ENCODE measurements around the gene SUSD2. TPM values are rescaled to one million over a fixed set of nuclear protein-coding genes. Genes with fewer than 3 reads are reported as not detected.

The SUSD2 gene
- polyA plus RNA-seq, 1 of the 3 experiments (the other 2 are of a cell fraction): 0.82 TPM

GRCh38 chr22:24148266-24149197 lies 32.8 kb upstream of the SUSD2 start:
- Histone ChIP-seq H3K4me1 (ENCODE audit: control insufficient read depth in 1 of 2, insufficient read depth in 2 of 2, low read depth in 1 of 2, low read length in 1 of 2) (peaks cover 21 to 48% of the 10 kb centered on the region in 2 experiments), H3K9ac (no peak overlapping the region), H3K36me3 (replicated peaks in 1 of 2; ENCODE audit: control insufficient read depth in 1 of 2, insufficient read depth in 2 of 2, low read length in 1 of 2) (peaks cover 0 to 2% of the 10 kb centered on the region in 2 experiments), H2AFZ (ENCODE audit: low read depth) (no peak overlapping the region), H3F3A (replicated peaks; ENCODE audit: insufficient read depth) (peaks cover 16% of the 10 kb centered on the region), H3K27me3 (ENCODE audit: insufficient read depth) (no peaks in the 10 kb centered on the region), H3K9me2 (no peaks in the 10 kb centered on the region), H3K9me3 (no peaks in the 10 kb centered on the region), H4K20me1 (ENCODE audit: insufficient read depth) (no peaks in the 10 kb centered on the region), H3K4me3 (ENCODE audit: low read depth in 2 of 2, low read length in 1 of 2) (no peak overlapping the region), H3K79me2 (ENCODE audit: insufficient read depth) (no peaks in the 10 kb centered on the region), H3K27ac (ENCODE audit: low read depth in 2 of 2, low read length in 1 of 2) (peak overlapping the region; percentile 70 to 73; a peak in 3 of 4 replicates), H3K4me2 (0 out of 2 replicates have a peak overlapping the region, but pooled peaks have one; percentile 62)
- ChIA-PET CTCF (interaction anchor here (1.4 to 6.8 kb wide), 3 partner anchors 8 to 97 kb away, joined by 3 to 63 read pairs (median 3); partner anchors contain the start of gene GGT5), POLR2A (no interaction called here)
- WGBS (ENCODE audit: low lambda C conversion rate): 95% methylated on average over 2 of the region's 5 CpGs
- TF ChIP-seq GATA2 (CRISPR knock-in tag; IDR thresholded peaks at IDR 0.05) (peak; percentile 14; the same call in 1 of the 2 replicates), EP300 (IDR thresholded peaks at IDR 0.05; ENCODE audit: borderline replicate concordance in 1 of 2, low read depth in 1 of 2, low read length in 1 of 2) (no peak)
- DNase-seq: no peak

- ChIA-PET POLR2A (no interaction called here), CTCF (interaction anchor here (0.8 to 6.8 kb wide), 2 partner anchors 7 to 12 kb away, joined by 3 to 63 read pairs; no protein-coding TSS in a partner anchor)
- Histone ChIP-seq H4K20me1 (ENCODE audit: insufficient read depth) (no peaks in the 10 kb centered on the region), H3K79me2 (ENCODE audit: insufficient read depth) (no peaks in the 10 kb centered on the region), H3K4me3 (ENCODE audit: low read depth in 2 of 2, low read length in 1 of 2) (no peak overlapping the region), H3F3A (replicated peaks; ENCODE audit: insufficient read depth) (peaks cover 16% of the 10 kb centered on the region), H3K4me2 (no peak overlapping the region), H3K9me3 (no peaks in the 10 kb centered on the region), H3K27ac (ENCODE audit: low read depth in 2 of 2, low read length in 1 of 2) (peak overlapping the region in 1 of 2 experiments; percentile 34; a peak in 1 of 4 replicates), H3K27me3 (ENCODE audit: insufficient read depth) (no peaks in the 10 kb centered on the region), H2AFZ (ENCODE audit: low read depth) (no peak overlapping the region), H3K9me2 (no peaks in the 10 kb centered on the region), H3K36me3 (replicated peaks in 1 of 2; ENCODE audit: control insufficient read depth in 1 of 2, insufficient read depth in 2 of 2, low read length in 1 of 2) (peaks cover 0 to 2% of the 10 kb centered on the region in 2 experiments), H3K9ac (no peak overlapping the region), H3K4me1 (ENCODE audit: control insufficient read depth in 1 of 2, insufficient read depth in 2 of 2, low read depth in 1 of 2, low read length in 1 of 2) (peaks cover 21 to 46% of the 10 kb centered on the region in 2 experiments)
- DNase-seq: no peak
- TF ChIP-seq FOSL2 (IDR thresholded peaks at IDR 0.05; ENCODE audit: borderline replicate concordance, low read depth): no peak
- no peak for TF ChIP-seq MXI1 (IDR thresholded peaks at IDR 0.05; ENCODE audit: low read depth, low read length)
- TF ChIP-seq POLR2AphosphoS5 (IDR thresholded peaks at IDR 0.05; ENCODE audit: low read depth, low read length): no peak
- TF ChIP-seq CHD2 (IDR thresholded peaks at IDR 0.05; ENCODE audit: low read length, partially characterized antibody): no peak
- no peak for TF ChIP-seq USF1 (IDR thresholded peaks at IDR 0.05; ENCODE audit: borderline replicate concordance, low read depth)
- TF ChIP-seq TAF1 (IDR thresholded peaks at IDR 0.05; ENCODE audit: borderline replicate concordance, low read depth, low read length): no peak
- WGBS (ENCODE audit: low lambda C conversion rate): 90% methylated on average over 3 of the region's 4 CpGs
Measured at GRCh38 chr22:24149198-24149590, 32.1 kb upstream of the SUSD2 start.

Measured in SK-N-SH (cell line).